Measurements from ENCODE around the gene LRRC14B.
A peak's percentile ranks its signal among the peaks of the same experiment; 100 is the strongest.
"Not testable (repeated sequence)": the region's sequence is repeated elsewhere in the genome, so short reads cannot be mapped to it uniquely, and the experiment has no call there.

Gene LRRC14B

GRCh38 chr5:208449-209114 lies 17.3 kb downstream of the LRRC14B start:
- no peak for DNase-seq

- no peak for DNase-seq
These were observed 22.6 kb downstream of the LRRC14B start for GRCh38 chr5:213803-214395.

GRCh38 chr5:215256-215655 lies 24.0 kb downstream of the LRRC14B start:
- DNase-seq = not testable (repeated sequence)

GRCh38 chr5:216076-216475 lies 24.8 kb downstream of the LRRC14B start:
- DNase-seq = not testable (repeated sequence)

- DNase-seq = peak; percentile 97 to 98
These were observed 26.5 kb downstream of the LRRC14B start, which contains the start of the genes CCDC127 and SDHA for GRCh38 chr5:217494-218456. Gene CCDC127, minus strand, starts transcription at chr5:218153. Its CDS starts 1,304 bp downstream, at chr5:216849. Gene SDHA, plus strand, starts transcription at chr5:218320. Its CDS starts 36 bp downstream, at chr5:218356.

- DNase-seq = peak in 1 of 2 donors; percentile 19
These were observed 27.4 kb downstream of the LRRC14B start for GRCh38 chr5:218457-219291.

- peak; percentile 34 to 41 for DNase-seq
These were observed 28.2 kb downstream of the LRRC14B start for GRCh38 chr5:219460-219863.

- DNase-seq = peak in 1 of 2 donors; percentile 51
These were observed 28.7 kb downstream of the LRRC14B start for GRCh38 chr5:219991-220390.

GRCh38 chr5:222951-223715 lies 31.8 kb downstream of the LRRC14B start:
- not testable (repeated sequence) for DNase-seq

- no peak for DNase-seq
These were observed 32.5 kb downstream of the LRRC14B start for GRCh38 chr5:223791-224190.

GRCh38 chr5:225334-225733 lies 34.0 kb downstream of the LRRC14B start:
- no peak for DNase-seq

- not testable (repeated sequence) for DNase-seq
These were observed 36.1 kb downstream of the LRRC14B start for GRCh38 chr5:227375-227774.

- no peak for DNase-seq
These were observed 37.6 kb downstream of the LRRC14B start for GRCh38 chr5:228886-229285.

- DNase-seq = no peak
These were observed 39.4 kb downstream of the LRRC14B start for GRCh38 chr5:230711-231110.

- DNase-seq = no peak
These were observed 40.4 kb downstream of the LRRC14B start for GRCh38 chr5:231661-232060.

- not testable (repeated sequence) for DNase-seq
These were observed 42.1 kb downstream of the LRRC14B start for GRCh38 chr5:233426-233825.

GRCh38 chr5:234450-234849 lies 43.2 kb downstream of the LRRC14B start:
- DNase-seq = no peak

GRCh38 chr5:235527-235926 lies 44.2 kb downstream of the LRRC14B start:
- not testable (repeated sequence) for DNase-seq

- DNase-seq = not testable (repeated sequence)
These were observed 46.6 kb downstream of the LRRC14B start for GRCh38 chr5:237931-238330.

- DNase-seq = not testable (repeated sequence)
These were observed 49.3 kb downstream of the LRRC14B start for GRCh38 chr5:240550-240949.

GRCh38 chr5:241045-241669 lies 49.9 kb downstream of the LRRC14B start:
- not testable (repeated sequence) for DNase-seq
